ENCODE results near the gene TP53I13.
A peak's percentile ranks its signal among the peaks of the same experiment; 100 is the strongest.

TP53I13 gene

GRCh38 chr17:29567304-29567553 is 1.3 kb upstream of the TP53I13 start:
- DNase-seq (ENCODE audit: low spot score), result no peak

- peak; percentile 80 for DNase-seq (ENCODE audit: low spot score)
Measured at GRCh38 chr17:29567554-29568330, 759 bp upstream of the TP53I13 start.

GRCh38 chr17:29569245-29569950 is 897 bp downstream of the TP53I13 start:
- DNase-seq (ENCODE audit: low spot score), result no peak

GRCh38 chr17:29570521-29570920 is 2.0 kb downstream of the TP53I13 start:
- DNase-seq (ENCODE audit: low spot score), result no peak

DNA sequence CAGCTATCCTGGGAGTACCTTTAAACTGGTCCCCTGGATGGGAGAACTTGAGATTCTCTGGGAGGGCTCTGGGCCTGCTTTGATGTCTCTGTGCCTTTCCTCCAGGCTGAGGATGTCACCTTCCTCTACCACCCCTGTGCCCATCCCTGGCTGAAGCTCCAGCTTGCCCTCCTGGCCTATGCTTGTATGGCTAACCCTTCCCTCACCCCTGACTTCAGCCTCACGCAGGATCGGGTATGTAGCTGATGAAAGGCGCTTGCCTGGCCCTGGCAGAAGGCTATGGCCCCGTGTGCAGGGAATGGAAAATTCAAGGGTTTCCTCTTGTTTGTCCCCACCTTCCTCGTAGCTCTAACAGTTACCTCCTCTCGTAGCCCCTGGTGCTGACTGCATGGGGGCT is 3.0 kb downstream of the TP53I13 start:
- no peak for DNase-seq (ENCODE audit: low spot score)

- no peak for DNase-seq (ENCODE audit: low spot score)
Measured at GRCh38 chr17:29571883-29572681, 3.6 kb downstream of the TP53I13 start.

DNA sequence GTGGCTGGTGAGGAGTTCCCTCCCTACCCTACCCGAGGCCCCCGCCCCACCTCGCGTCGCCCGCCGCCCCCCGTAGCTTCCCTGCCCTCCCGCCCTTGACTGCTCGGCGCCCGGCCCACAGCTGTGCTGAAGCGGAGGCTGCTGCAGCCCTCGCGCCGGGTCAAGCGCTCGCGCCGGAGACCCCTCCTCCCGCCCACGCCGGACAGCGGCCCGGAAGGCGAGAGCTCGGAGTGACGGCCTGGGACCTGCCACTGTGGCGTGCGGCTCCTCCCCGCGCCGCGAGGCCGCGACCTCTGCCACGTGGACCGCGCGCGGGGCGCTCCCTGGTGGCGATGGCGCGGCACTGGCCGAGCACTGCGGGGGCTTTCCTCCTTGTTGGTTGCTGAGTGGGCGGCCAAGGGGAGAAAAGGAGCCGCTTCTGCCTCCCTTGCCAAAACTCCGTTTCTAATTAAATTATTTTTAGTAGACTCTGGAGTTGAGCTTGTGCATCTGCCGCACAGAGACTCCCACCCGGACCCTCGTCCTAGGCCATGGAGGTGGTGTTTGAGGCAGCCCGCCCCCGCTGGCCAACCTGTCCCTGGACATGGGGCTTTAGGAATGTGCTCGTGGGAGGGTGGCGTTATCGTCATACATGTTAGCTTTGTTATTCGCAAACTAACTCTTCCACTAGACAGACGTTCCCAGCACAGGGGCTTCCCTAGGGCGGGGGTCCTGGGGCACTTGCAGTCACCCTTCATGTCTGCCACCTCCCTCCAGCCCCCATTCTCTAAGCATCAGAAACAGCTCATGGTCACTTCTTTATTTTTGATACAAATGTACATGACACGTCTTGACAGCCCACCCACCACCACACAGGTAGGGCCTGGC is 4.4 kb downstream of the TP53I13 start:
- DNase-seq (ENCODE audit: low spot score), result no peak

- DNase-seq (ENCODE audit: low spot score), result no peak
Measured at GRCh38 chr17:29573558-29573869, 5.0 kb downstream of the TP53I13 start.

DNA sequence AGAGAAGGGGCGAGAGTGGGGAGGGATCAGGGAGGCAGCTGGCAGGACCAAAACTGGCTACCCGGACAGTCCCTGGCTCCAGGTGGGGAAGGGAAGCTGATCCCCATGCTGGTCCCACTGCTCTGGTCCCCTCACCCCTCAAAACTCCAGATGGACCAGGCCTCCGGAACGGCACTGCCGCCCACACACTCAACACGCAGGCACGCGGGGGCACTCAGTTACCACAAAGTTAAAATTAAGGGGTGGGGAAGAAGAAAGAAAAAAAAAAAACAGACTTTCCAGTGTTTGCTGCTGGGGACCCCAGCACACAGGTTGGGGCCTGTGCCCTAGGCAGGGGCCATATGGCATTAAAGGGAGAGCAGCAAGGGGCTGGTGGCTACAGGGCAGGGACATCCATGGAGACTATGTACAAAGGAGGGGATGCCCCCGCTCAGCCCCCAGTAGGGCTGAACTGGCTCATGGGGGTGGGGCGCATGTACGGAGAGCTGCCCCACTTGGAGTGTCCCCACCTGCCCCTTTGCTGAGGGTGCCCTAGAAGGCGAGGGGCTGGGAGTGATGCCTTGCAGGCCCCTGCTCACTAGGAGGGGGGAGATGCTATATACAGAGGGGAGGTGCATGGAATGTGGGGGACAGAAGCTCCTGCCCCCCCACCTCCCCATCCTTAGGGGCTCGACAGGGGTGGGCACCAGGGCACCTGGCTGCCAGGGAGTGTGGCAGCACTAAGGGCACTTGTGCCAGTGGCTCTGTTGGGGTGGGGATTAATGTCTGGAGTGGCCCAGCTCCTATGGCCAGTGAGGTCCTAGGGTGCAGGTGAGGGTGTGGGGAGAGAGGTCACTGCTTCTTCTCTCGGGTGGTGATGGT is 5.6 kb downstream of the TP53I13 start:
- DNase-seq (ENCODE audit: low spot score), result no peak

- DNase-seq (ENCODE audit: low spot score), result peak; percentile 94
Measured at GRCh38 chr17:29574732-29575510, 6.4 kb downstream of the TP53I13 start.

DNA sequence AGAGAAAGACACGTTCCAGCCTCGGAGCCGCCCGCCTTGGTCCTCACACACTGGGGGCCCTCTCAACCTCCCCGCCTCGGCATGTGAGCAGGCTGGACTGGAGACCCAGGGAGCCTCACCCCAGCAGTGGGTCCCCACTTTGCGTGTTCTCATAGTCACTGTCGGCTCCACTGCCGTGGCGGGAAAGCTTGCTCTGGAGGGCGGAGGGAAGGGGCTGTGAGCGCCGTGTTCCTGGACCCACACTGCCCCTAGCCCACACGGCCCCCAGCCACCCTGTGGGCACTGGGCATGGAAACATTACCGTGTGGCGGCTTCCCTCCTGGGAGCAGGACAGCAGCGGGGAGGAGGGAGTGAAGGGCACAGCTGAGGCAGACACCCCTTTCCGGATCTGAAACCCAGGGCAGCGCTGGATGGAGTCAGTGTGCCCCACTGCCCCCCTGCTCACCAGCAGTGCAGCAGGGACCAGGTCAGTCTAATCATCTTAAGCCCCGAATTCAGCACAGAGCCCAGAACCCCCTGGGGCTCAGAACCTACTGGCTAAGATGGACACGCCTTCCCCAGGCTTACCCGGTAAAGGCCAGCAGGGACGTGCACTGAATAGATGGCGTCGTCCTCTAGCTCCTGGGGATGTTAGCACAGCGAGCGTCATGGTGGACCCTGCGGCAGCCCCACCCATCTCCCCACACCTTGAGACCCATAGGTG is 7.2 kb downstream of the TP53I13 start:
- DNase-seq (ENCODE audit: low spot score), result no peak

DNA sequence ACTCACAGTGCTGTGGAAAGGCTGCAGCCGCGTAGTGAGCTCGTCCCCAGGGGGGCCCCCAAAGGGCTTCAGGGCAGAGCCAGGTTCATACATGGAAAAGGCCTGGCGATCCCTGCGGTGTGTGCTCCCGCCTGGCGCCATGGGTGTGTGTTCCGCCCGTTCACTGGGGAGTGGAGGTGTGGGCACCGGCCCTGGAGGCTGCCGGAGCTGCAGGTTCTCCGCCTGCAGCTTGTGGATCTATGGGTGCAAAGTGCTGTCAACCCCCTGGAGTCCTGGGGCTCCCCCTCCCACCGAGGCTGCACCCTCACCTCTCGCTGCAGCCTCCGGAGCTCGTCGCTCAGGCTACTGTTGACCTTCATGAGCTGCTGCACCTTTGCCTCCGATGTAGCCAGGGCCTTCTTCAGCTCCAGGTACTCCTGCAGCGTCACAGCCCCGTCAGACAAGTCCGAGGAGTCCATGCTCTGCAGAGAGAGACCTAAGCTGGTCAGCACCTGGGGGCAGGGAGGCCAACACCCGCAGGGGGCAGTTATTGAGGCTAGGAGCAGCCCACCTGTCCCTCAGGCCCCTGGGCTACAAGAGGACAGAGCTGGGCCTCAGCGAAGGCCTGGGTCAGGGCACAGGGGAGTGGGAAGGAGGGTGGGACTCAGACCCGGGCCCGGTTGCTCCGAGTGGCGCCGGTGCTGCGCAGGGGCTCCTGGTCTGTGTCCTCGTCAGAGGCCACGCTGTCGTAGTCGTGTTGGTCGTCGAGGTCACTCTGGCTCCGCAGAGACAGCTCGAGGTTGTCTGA is 7.9 kb downstream of the TP53I13 start:
- DNase-seq (ENCODE audit: low spot score), result no peak

DNA sequence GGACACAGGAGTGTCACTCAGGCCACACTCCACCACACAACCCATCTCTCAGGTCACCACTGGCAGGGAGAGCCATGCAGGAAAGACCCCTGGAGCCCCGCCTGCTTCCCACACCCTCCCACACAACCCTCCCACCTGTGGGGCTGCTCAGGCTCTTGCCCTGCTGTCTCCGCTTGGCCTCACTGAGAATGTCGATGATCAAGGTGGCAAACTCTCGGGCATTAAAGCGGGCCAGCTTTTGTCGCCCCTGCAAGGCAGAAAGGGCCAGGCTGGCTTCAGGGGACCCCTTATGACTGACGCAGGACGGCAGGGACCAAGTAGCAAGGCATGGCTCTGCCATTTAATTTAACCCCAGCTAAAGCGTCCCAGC is 8.5 kb downstream of the TP53I13 start:
- DNase-seq (ENCODE audit: low spot score), result no peak

DNA sequence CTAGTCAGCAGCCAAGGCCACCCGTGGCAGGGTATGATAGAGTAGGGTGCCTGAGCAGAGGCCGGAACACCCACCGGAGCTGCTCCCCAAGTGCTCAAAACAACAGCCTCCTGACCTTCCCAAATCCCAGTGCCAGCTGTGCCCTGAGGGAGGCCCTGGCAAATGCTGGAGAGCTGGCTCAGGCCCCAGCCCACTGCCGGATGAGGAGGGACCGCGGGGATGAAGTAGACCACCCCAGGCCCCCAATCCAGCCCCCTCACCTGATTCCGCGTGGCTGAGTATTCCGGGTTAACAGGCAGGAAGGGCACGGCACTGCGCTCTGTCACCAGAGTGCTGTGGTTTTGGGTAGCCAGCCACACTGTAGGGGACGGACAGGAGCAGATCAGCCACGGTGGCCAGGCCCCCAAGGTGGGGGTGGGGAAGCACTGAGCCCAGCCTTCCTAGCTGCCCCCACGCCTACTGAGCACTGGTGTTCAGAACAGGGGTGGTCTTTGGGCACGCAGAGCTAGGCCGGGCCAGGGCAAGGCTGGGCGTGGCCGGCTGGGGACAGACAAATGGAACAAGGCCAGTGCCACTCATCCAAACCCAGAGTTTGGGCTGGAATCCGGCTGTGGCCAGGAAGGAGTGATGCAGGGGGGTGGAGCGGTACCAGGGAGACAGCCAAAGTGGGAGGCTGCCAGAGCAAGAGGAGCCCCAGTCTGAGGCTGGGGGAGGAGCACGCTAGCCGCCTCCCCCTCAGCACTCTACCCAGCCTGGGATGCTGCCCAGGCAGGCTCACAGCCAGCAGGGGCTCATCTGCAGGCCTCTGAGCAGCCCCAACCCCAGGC is 9.1 kb downstream of the TP53I13 start:
- no peak for DNase-seq (ENCODE audit: low spot score)

DNA sequence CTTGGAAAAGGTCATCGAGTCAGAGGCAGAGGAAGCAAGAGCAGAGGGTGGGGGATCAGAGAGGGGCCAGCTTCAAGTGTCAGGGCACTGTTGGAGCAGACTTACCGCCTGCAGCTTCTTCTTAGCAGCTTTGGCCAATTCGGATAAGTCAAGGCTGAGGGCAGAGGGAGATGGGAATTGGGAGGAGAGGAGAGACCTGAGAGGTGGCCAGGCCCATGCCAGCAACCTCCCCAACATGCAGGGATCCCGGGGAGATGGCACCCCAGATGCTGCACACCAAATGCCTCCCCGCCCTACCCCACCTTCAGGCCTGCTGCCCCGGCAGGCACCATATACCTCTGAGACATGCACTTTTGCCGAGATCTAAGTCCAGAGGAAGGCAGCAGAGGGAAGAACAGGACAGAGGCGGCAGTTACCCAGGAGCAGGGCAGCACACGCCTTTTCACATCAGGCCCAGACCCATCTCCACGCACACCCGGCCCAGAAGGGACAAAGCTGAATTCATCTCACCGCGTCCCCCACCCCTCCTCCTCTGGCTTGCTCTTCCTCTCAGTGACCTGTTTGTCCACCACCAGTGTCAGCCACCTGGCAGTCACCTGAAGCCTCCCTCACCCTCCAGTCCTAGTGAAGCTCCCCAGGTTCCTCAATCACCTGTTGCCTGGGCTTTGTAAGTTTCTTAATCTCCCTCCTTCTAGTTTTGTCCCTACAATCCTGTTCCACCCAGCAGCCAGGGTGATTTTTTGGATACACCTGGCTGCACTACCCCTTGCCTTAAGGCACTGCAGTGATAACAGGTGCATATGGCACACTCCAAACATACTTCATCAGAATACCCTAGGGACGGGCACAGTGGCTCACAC is 10.4 kb downstream of the TP53I13 start:
- DNase-seq (ENCODE audit: low spot score), result no peak

- DNase-seq (ENCODE audit: low spot score), result peak; percentile 97
Measured at GRCh38 chr17:29579866-29580771, 11.6 kb downstream of the TP53I13 start.

Data from HuH-7 (cell line).